Measurements from ENCODE around the gene MRPS9. TPM values are rescaled to one million over a fixed set of nuclear protein-coding genes. Genes with fewer than 3 reads are reported as not detected.

The MRPS9 gene
- total RNA-seq, 1 experiment from 2014 or later = 34.5 TPM

DNA sequence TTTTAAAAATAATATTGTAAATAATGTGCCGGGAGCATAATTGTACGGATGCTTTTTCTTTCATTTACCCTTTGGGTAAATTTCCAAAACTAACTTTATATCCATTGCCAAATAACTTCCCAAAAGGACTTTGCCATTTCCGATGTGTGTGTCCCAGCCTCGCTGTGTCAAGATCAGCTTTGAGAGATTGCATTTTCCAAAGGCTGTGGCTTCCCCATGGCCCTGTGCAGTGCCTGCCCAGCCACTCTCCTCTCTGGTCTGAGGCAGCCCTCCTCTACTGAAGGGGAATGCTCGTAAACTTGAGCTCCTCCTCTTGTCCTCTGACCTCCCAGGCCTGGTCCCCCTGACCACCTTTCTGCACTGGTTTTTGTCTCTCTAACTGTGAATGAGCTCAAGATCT, 78.5 kb downstream of the MRPS9 start:
- no peaks in the 10 kb centered on the region for H3K9me3 ChIP-seq (replicated peaks)
- DNase-seq (ENCODE audit: low read depth in 1 of 2, low spot score in 2 of 2) = no peak

DNA sequence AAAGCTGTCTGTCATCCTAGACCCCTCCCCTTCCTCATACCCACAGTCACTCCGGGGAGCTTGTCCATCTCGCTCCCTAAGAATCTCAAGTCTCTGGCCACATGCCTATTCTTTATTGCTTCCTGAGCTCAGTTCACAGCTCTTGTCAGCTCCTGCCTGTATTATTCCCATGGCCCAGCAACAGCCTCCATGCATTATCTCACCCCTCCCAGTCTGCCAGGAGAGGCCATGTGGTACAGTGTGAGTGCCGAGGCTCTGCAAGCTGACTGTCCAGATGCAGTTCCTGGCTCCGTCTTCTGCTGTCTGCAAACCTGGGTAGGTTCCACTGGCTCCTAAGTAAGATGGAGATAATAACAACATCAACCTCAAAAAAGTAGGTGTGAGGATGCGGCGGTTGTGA, 79.7 kb downstream of the MRPS9 start:
- Histone ChIP-seq H3K4me1 (replicated peaks) (no peaks in the 10 kb centered on the region), H3K27ac (no peak overlapping the region), H3K4me3 (no peak overlapping the region), H3K36me3 (no peaks in the 10 kb centered on the region), H3K27me3 (replicated peaks) (no peaks in the 10 kb centered on the region), H3K9me3 (replicated peaks) (no peaks in the 10 kb centered on the region)
- DNase-seq (ENCODE audit: low read depth in 1 of 2, low spot score in 2 of 2) = no peak

More for the DNA sequence above, 78.5 kb downstream of the MRPS9 start:
- Histone ChIP-seq H3K27ac (no peak overlapping the region), H3K36me3 (no peaks in the 10 kb centered on the region), H3K27me3 (replicated peaks) (no peaks in the 10 kb centered on the region), H3K4me1 (replicated peaks) (no peaks in the 10 kb centered on the region), H3K4me3 (no peak overlapping the region)

DNA sequence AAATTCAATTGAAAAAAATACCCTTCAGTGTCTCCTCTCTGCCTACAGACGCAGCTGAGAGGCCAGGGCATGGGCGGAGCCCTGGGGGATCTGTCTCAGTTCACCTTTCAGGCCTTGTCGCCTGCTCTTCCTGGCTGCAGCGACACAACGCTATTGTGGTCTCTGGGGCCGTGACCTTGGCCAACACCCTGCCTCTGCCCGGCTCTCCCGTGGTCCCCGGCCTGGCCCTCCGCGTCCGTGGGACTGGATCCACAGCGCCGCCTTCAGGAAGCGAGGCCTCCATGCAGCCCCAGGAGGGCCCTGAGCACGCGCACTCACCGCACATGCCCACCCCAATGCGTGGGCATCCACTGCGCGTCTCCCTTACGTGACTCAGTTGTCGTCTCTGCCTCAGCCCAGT, 81.1 kb downstream of the MRPS9 start:
- Histone ChIP-seq H3K9me3 (replicated peaks) (no peaks in the 10 kb centered on the region), H3K4me3 (no peak overlapping the region), H3K4me1 (replicated peaks) (no peaks in the 10 kb centered on the region), H3K27me3 (replicated peaks) (peaks cover 4% of the 10 kb centered on the region; the same call in 1 of the 2 replicates), H3K36me3 (no peaks in the 10 kb centered on the region), H3K27ac (no peak overlapping the region)
- DNase-seq (ENCODE audit: low read depth in 1 of 2, low spot score in 2 of 2) = no peak

DNA sequence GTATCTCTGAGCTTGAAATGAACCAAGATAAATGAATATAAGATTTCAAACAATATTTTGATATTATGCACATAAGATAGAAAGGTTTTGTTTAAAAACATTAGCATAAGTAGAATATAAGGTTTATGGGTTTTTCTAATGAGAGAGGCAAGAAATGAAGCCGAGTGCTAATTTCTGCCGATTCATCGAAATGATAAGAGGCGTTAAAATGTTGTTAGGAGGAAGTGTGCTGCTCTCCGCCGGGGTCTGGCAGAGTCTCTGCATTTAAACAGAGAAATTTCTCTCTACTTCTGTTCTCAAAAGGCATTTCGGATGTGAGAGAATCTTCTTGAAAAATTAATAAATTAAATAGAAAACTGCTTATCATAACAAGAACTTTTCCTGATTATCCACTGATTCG, 83.6 kb downstream of the MRPS9 start:
- peaks cover 13% of the 10 kb centered on the region; the same call in 1 of the 2 replicates for H3K27me3 ChIP-seq (replicated peaks)
- no peak overlapping the region for H3K27ac ChIP-seq
- H3K36me3 ChIP-seq = no peaks in the 10 kb centered on the region
- H3K4me1 ChIP-seq (replicated peaks) = no peaks in the 10 kb centered on the region
- H3K4me3 ChIP-seq = no peak overlapping the region
- no peak for DNase-seq (ENCODE audit: low read depth in 1 of 2, low spot score in 2 of 2)
- no peaks in the 10 kb centered on the region for H3K9me3 ChIP-seq (replicated peaks)

DNA sequence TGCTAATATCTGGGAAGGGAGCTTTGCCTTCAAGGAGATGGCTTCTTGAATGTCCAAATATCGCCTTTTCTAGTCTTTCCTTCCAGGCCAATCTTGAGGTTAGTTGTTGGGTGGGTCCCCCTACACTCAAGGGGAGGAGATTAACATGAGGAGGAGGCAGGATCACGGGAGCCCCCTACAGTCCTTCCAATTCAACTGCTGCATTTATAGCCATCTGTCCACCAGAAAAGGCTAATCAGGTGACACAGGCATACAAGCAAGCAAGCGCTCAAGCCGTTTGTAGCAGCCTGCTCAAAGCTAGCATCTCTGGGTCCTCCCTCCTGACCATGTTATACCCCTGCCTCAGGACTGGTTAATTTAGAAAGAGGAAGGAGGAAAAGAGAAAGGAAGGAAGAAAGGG, 87.6 kb downstream of the MRPS9 start:
- no peak for DNase-seq (ENCODE audit: low read depth in 1 of 2, low spot score in 2 of 2)
- Histone ChIP-seq H3K9me3 (replicated peaks) (no peaks in the 10 kb centered on the region), H3K4me1 (replicated peaks) (no peaks in the 10 kb centered on the region), H3K4me3 (no peak overlapping the region), H3K36me3 (no peaks in the 10 kb centered on the region), H3K27ac (no peak overlapping the region), H3K27me3 (replicated peaks) (peaks cover 14% of the 10 kb centered on the region)

DNA sequence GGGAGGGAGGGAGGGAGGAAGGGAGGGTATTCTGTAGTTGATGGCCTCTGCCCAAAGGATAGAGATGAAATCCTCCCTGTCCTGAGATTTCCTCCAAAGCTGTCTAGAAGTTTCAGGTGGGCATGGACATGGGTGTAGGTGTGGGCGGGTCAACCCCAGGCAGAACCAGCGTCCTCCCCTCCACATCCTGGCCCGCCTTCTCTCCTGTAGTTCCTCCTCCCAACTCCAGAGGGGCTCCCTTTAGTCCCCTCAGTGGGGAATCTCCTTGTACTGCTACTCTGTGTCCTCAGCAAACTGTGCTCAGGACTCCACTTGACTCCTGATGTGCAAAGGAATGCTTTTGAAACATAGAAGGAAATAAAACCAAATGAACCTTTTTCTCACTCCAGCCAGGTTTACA, 88.1 kb downstream of the MRPS9 start:
- H3K4me1 ChIP-seq (replicated peaks) = no peaks in the 10 kb centered on the region
- no peak for DNase-seq (ENCODE audit: low read depth in 1 of 2, low spot score in 2 of 2)
- no peak overlapping the region for H3K4me3 ChIP-seq
- H3K27me3 ChIP-seq (replicated peaks) = peaks cover 14% of the 10 kb centered on the region
- H3K9me3 ChIP-seq (replicated peaks) = no peaks in the 10 kb centered on the region
- no peaks in the 10 kb centered on the region for H3K36me3 ChIP-seq
- H3K27ac ChIP-seq = no peak overlapping the region

DNA sequence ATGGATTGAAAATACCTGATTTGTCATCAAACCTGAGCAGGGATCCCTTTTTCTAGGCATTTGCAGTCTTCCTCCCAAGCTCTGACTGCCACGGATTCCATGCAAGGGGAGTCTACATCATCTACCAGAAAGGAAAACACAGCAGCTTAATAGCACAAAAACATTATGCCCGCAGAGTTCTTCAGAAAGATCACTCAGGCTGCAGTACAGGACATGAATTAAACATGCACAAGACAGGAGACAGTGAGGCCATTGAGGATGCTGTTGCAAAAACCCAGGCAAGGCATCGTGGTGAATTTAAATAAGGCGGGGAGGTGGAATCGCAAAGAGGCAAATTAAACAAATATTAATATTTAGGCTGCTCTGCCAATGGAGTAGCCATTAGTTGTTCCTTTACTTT, 88.5 kb downstream of the MRPS9 start:
- Histone ChIP-seq H3K9me3 (replicated peaks) (no peaks in the 10 kb centered on the region), H3K36me3 (no peaks in the 10 kb centered on the region), H3K4me3 (no peak overlapping the region), H3K27ac (no peak overlapping the region), H3K4me1 (replicated peaks) (no peaks in the 10 kb centered on the region), H3K27me3 (replicated peaks) (peaks cover 14% of the 10 kb centered on the region)
- no peak for DNase-seq (ENCODE audit: low read depth in 1 of 2, low spot score in 2 of 2)

DNA sequence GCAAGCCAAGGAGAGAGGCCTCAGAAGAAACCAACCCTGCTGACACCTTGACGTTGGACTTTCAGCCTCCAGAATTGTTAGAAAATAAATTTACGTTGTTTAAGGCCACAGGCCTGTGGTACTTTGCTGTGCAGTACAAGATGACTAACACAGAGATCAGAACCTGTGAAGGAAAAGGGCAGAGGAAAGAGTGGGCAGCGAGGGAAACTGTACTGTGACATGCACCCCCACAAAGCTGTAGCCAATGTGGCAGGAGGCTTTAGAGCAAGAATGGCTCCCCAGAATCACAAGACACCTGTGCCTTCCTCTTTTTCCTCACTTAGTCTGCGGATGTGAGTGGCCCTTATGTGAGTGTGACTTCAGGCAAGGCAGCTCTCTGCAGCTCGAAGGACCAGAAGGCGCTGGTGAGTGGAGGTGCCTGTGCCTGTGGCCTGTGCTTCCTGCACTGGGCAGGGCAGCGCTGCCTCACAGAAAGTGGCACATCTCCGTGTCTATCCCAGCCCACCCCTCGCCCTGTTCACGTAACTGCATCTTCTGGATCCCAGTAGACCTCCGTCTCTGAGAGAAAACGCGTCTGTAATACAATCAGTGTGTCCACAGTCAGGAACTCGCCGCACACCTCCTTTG, 89.5 kb downstream of the MRPS9 start:
- Histone ChIP-seq H3K4me3 (no peak overlapping the region), H3K36me3 (no peaks in the 10 kb centered on the region), H3K9me3 (replicated peaks) (no peaks in the 10 kb centered on the region), H3K27me3 (replicated peaks) (peaks cover 14% of the 10 kb centered on the region), H3K4me1 (replicated peaks) (no peaks in the 10 kb centered on the region), H3K27ac (no peak overlapping the region)
- no peak for DNase-seq (ENCODE audit: low read depth in 1 of 2, low spot score in 2 of 2)

DNA sequence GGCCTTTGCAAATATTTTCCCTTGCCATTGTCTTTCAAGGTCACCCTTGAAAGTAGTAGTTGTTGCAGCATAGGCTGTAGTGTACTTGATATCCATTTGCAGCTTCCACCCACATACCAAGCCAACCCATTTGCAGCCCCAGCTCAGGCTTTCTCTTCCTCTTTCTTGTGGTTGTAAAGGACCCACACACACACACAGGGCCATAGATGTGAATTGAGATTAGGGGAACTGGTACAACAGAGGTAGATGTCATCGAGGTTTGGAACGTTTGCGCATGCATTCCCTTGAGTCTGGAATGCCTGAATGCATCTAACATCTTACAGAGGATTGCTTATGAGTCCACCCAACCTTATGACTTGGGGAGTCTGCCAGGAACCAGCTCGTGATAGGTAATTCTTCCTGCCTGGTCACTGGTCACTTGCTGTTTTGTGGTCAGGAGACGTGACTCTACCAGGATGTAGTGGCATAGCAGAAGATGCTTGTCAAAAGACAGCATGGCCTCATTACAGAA, 91.9 kb downstream of the MRPS9 start:
- H3K36me3 ChIP-seq = no peaks in the 10 kb centered on the region
- H3K4me3 ChIP-seq = no peak overlapping the region
- no peaks in the 10 kb centered on the region for H3K9me3 ChIP-seq (replicated peaks)
- no peak overlapping the region for H3K27ac ChIP-seq
- H3K4me1 ChIP-seq (replicated peaks) = no peaks in the 10 kb centered on the region
- peaks cover 5% of the 10 kb centered on the region; the same call in 1 of the 2 replicates for H3K27me3 ChIP-seq (replicated peaks)
- no peak for DNase-seq (ENCODE audit: low read depth in 1 of 2, low spot score in 2 of 2)

DNA sequence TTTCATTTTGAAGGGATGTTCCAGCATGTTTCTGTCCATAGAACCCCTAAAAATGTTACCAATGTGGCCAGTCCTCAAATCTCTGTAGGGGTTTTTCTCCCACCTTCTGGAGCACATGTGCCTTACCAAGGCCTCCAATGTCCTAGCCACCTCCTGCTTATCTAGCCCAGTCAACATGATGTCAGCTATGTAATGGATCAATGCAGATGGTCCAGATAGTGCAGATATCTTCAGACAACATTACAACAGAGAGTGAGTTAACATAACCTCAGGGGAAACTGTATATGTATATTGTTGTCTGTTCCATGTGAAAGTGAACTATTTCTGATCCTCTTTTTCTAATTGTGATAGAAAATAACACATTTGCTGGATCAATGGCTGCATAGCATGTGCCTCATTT, 92.7 kb downstream of the MRPS9 start:
- H3K27ac ChIP-seq = no peak overlapping the region
- H3K36me3 ChIP-seq = no peaks in the 10 kb centered on the region
- H3K9me3 ChIP-seq (replicated peaks) = no peaks in the 10 kb centered on the region
- DNase-seq (ENCODE audit: low read depth in 1 of 2, low spot score in 2 of 2) = no peak
- H3K4me3 ChIP-seq = no peak overlapping the region
- H3K27me3 ChIP-seq (replicated peaks) = peaks cover 5% of the 10 kb centered on the region; the same call in 1 of the 2 replicates
- H3K4me1 ChIP-seq (replicated peaks) = no peaks in the 10 kb centered on the region

DNA sequence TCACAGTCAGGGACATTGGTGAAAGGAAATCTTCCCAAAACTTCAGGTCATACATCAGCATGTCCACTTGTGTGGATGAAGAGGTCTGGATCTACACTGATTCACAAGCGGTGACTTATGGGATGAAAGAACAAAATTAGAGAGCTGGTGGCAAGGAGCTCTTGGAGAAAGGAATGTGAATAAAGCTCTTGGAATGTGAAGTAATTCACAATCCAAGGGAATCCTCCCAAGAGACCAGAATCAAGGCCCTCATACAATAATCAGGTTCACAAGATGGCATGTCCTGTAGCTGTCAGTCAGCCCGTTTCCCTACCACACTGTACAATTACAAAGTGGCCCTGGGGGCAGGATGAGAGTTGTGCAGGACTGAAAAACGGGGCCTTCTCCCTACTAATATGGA, 96.2 kb downstream of the MRPS9 start:
- Histone ChIP-seq H3K9me3 (replicated peaks) (no peaks in the 10 kb centered on the region), H3K27ac (no peak overlapping the region), H3K27me3 (replicated peaks) (peaks cover 2% of the 10 kb centered on the region; the same call in 1 of the 2 replicates), H3K4me1 (replicated peaks) (no peaks in the 10 kb centered on the region), H3K36me3 (no peaks in the 10 kb centered on the region), H3K4me3 (no peak overlapping the region)
- no peak for DNase-seq (ENCODE audit: low read depth in 1 of 2, low spot score in 2 of 2)

DNA sequence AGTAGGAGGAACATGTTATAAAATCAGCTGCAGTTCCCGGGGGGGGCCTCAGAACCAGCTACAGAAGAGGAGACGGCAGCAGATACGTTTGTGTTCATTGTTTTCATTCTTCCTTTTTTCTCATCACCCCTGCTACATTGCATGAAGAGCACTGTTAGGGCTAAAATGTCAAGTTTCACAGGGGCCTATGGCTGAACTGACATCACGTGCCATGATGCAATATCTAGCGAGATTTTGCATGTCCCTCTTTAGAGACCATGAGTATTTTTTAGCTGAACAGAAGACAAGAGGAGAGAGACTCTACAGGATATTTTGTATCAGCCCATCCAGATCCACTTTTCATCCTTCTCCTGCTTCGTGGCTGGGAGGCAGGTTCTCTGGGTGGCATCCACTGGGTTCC, 97.6 kb downstream of the MRPS9 start:
- DNase-seq (ENCODE audit: low read depth in 1 of 2, low spot score in 2 of 2) = no peak
- H3K27me3 ChIP-seq (replicated peaks) = peaks cover 8% of the 10 kb centered on the region; the same call in 1 of the 2 replicates
- no peaks in the 10 kb centered on the region for H3K9me3 ChIP-seq (replicated peaks)
- H3K4me3 ChIP-seq = no peak overlapping the region
- H3K4me1 ChIP-seq (replicated peaks) = no peaks in the 10 kb centered on the region
- H3K36me3 ChIP-seq = no peaks in the 10 kb centered on the region
- no peak overlapping the region for H3K27ac ChIP-seq

DNA sequence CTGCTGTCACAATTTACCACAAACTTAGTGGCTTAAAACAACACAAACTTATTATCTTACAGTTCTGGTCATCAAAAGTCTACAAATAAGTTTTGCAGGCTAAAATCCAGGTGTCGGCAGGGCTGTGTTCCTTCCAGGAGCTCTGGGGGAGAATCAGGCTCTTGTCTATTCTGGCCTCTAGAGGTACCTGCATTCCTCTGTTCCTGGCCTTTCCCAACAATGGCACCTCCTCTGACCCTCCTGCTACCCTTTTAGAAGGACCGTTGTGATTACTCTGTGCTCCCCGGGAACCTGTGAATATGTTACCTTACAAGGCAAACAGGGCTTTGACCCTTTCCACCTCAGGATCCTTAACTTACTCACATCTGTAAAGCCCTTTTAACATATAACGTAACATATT, 98.5 kb downstream of the MRPS9 start:
- H3K4me3 ChIP-seq = no peak overlapping the region
- no peaks in the 10 kb centered on the region for H3K4me1 ChIP-seq (replicated peaks)
- H3K27me3 ChIP-seq (replicated peaks) = peaks cover 11% of the 10 kb centered on the region; the same call in 1 of the 2 replicates
- no peaks in the 10 kb centered on the region for H3K36me3 ChIP-seq
- DNase-seq (ENCODE audit: low read depth in 1 of 2, low spot score in 2 of 2) = no peak
- H3K9me3 ChIP-seq (replicated peaks) = no peaks in the 10 kb centered on the region
- no peak overlapping the region for H3K27ac ChIP-seq

DNA sequence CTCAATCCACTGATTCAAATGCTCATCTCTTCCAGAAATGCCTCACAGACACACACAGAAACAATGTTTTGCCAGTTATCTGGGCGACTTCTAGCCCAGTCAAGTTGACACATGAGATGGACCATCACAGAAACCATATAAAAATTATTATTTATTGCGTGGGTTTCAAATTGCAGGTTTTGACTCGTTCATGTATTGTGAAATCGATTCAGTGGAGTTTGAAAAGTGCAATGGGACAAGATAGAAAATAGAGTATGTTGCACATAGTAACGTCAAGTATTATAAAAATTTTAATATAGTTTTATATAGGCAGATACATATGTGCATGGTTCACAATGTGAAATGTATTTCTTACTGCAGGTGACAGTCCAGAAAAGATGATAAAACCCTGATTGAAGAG, 100.8 kb downstream of the MRPS9 start:
- DNase-seq (ENCODE audit: low read depth in 1 of 2, low spot score in 2 of 2) = no peak
- Histone ChIP-seq H3K4me3 (no peak overlapping the region), H3K36me3 (no peaks in the 10 kb centered on the region), H3K27me3 (replicated peaks) (peaks cover 22% of the 10 kb centered on the region), H3K4me1 (replicated peaks) (no peaks in the 10 kb centered on the region), H3K9me3 (replicated peaks) (no peaks in the 10 kb centered on the region), H3K27ac (no peak overlapping the region)
